Loucy (cell line): ENCODE results near the gene SMAD7.

ENCODE experiments used
- EZH2phosphoT487 ChIP-seq: fragments of 200-600 bp; IDR thresholded peaks from 2 replicates; pipeline ENCODE4 v1.6.1; 2018; ENCODE audit warnings: antibody characterized with exemption, mild to moderate bottlenecking, moderate library complexity, borderline replicate concordance
- TF ChIP-seq, protein P1 (sequence below): fragments of 200-600 bp; sonication (generic); conservative IDR thresholded peaks from 2 replicates; pipeline ENCODE4 v1.5.1; 2014; ENCODE audit warnings: mild to moderate bottlenecking, antibody characterized with exemption, low read length

GRCh38 chr18:48942086-48942485 lies 8.7 kb downstream of the SMAD7 start:
- TF ChIP-seq, protein P1, sequence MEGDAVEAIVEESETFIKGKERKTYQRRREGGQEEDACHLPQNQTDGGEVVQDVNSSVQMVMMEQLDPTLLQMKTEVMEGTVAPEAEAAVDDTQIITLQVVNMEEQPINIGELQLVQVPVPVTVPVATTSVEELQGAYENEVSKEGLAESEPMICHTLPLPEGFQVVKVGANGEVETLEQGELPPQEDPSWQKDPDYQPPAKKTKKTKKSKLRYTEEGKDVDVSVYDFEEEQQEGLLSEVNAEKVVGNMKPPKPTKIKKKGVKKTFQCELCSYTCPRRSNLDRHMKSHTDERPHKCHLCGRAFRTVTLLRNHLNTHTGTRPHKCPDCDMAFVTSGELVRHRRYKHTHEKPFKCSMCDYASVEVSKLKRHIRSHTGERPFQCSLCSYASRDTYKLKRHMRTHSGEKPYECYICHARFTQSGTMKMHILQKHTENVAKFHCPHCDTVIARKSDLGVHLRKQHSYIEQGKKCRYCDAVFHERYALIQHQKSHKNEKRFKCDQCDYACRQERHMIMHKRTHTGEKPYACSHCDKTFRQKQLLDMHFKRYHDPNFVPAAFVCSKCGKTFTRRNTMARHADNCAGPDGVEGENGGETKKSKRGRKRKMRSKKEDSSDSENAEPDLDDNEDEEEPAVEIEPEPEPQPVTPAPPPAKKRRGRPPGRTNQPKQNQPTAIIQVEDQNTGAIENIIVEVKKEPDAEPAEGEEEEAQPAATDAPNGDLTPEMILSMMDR, result no peak
- TF ChIP-seq EZH2phosphoT487, result no peak
